HG03066 (cell line): ENCODE data around the gene TMCO4.

Experiments
- ATAC-seq: cut with Tn5 transposase; IDR thresholded peaks from one replicate; pipeline ENCODE4 v1.9.1; 2021; ENCODE audit warnings: low read depth; ENCODE audit not compliant: unreplicated experiment

Gene TMCO4

GRCh38 chr1:19728413-19729145, 71.1 kb downstream of the TMCO4 start:
- no peak for ATAC-seq

- no peak for ATAC-seq
These were observed 74.1 kb downstream of the TMCO4 start for GRCh38 chr1:19725606-19726005.

DNA sequence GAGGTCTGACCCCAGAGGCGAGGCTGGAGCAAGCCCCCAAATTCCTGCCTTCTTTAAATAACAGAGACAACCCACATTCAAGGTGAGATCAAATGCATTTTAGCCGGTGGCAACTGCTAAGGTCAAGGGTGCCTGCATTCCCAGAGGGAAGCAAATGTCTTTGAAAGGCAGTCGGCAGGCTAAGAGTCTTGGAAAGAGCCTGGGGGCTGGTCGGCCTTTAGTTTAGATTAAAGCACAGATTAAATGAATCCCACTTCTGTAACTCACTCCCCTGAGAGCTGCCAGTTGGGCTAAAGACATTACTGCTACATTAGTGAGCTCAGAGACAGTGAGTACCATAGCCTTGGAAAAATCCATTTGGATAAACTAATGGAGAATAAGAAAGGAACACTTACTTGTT, 75.8 kb downstream of the TMCO4 start:
- no peak for ATAC-seq

DNA sequence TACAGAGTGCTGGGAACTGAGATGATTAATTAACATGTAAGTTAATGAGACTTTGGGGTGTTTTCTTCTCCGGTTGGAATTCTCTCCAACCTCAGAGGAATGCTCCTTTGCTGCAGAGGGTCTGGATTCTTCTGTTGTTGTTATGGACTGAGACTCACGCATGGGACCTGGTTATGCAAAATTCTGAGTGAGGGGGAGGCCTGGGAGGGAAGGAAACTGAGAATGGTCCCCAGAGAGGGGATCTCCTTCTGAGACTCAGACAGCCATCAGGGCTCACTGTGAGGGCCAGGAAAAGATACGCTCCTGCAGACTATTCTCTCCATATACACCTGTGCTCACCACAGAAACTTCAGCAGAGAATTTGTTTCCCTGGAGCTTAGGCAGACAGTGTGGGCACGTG, 78.7 kb downstream of the TMCO4 start:
- no peak for ATAC-seq

- ATAC-seq = no peak
These were observed 79.5 kb downstream of the TMCO4 start for GRCh38 chr1:19720174-19720573.

- no peak for ATAC-seq
These were observed 82.2 kb downstream of the TMCO4 start for GRCh38 chr1:19717467-19717866.

DNA sequence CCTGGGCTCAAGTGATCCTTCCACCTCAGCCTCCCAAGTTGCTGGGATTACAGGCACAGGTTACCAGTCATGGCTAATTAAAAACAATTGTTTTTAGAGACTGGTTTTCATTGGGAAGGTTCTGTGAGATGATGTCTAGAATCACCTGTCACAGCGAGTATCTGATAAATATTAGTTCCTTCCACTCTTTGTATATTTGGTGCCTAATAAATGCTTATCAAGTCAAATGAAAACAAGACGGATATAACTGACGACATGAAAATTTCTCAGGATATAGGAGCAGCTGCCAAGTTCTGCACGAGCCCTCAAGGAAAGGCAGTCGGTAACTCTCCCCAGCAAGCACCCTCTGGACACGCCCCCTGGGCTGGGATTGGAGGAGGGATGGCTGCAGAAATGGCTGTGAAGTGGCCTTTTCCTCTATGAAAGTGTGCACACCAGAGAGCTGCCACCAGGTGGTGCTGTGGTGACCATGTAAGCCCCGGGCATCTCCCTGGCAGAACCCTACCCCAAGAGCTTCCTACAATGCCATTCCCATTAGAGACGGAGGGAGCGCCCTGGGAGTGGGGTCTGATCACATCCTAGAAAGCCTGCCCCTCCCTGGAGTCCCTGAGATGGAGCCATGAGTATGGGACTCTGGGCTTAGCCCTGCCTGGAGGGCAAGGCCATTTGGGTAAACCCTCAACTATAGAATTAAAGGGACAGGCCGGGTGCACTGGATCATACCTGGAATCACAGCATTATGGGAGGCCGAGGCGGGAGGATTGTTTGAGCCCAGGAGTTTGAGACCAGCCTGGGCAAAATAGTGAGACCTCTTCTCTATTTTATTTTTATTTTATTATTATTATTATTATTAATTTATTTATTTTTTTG, 84.1 kb downstream of the TMCO4 start:
- peak; percentile 47 for ATAC-seq

GRCh38 chr1:19712928-19713327, 86.8 kb downstream of the TMCO4 start:
- no peak for ATAC-seq

DNA sequence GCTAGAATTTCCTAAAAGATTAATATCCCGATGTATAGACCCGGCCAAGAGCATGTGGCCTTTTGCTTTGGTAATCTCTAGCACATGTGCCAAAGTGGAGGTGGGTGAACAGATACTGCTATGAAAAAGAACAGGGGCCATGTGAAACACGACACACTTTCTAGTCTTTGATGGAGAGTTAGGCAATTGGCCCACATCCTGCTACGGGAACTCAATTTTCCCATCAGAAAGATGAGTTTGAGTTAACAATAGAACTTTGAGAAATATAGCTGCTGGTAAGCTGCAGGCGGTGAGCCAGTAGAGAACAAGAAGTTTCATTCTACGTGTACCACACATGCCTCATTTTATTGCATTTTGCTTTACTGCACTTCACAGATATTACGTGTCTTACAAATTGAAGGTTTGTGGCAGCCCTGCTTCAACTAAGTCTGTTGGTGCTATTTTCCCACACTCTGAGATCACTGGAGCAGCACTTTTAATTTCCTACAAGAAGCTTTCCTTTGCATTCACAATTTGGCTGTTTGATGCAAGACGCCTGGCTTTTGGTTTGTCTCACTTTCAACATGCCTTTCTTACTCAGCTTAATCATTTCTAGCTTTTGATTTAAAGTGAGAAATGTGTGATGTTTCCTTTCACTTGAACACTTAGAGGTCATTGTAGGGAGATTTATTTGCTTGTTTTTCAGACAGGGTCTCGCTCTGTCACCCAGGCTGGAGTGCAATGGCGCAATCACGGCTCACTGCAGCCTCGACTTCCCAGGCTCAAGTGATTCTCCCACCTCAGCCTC, 88.7 kb downstream of the TMCO4 start:
- peak; percentile 54 for ATAC-seq

DNA sequence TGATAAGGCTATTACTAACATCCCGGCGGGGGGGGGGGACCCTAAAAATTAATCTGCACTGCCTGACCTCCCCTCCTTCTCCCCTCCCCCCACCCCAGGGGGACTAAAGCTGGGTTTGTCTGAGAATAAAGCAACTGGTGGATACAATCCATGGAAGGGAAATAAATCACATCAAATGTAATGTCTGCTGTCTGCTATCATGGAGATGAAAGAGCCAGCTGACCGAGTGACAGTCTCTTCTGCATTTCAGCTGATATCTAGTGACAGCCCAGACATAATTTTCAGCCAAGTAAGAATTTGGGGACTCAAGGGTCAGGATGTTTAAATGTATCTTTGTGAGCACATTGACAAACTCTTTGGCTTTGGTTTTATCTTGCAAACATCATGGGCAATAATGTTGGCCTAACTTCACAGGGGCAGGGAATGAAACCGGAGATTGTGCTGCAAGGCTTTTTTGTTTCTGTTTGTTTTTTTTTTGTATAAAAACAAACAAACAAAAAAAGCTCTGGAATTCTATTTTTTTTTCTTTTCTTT, 90.4 kb downstream of the TMCO4 start:
- no peak for ATAC-seq

GRCh38 chr1:19708567-19709110, 91.1 kb downstream of the TMCO4 start:
- ATAC-seq = no peak

GRCh38 chr1:19706136-19706535, 93.6 kb downstream of the TMCO4 start:
- no peak for ATAC-seq

- no peak for ATAC-seq
These were observed 94.3 kb downstream of the TMCO4 start for GRCh38 chr1:19705464-19705863.

DNA sequence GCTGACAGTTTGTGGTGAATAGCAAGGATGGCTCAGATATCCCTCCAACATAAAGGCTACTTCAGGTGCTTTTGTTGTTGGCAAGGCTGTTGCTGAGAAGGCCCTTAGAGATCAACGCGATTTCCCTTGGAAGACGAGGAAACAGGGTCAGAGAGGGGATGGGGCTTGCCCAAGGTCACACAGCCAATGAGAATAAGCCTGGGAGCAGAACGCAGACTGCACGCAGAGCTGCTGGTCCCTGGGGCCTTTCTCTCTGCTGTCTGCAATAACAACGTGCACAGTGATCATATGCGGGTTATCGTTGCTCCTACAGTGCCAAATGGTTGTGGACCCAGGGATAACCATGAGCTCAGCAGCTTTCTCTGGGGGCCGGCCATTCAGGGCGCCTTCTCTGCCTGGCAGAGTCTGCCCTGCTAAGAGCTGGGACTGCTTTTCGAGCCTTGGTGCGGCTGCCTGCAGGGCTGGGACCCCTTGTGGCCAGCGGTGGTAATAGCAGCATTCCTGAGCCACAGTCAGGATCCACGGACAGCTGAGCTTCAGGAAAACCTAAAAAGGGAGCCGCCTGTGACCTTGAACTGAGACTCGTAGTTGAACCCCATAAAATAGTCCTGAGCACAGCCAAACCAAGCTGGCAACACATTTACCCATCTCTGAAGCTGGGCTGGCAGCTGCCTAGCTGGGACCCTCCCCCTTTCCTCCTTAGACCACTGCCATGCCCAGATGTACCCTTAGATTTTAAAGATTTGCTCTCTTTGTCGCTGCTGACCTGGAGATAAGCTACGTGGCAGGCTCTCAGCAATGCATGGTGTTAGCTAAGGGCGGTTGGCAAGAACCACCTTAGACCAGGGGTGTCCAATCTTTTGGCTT, 95.2 kb downstream of the TMCO4 start:
- no peak for ATAC-seq

GRCh38 chr1:19703280-19703679, 96.4 kb downstream of the TMCO4 start:
- no peak for ATAC-seq

DNA sequence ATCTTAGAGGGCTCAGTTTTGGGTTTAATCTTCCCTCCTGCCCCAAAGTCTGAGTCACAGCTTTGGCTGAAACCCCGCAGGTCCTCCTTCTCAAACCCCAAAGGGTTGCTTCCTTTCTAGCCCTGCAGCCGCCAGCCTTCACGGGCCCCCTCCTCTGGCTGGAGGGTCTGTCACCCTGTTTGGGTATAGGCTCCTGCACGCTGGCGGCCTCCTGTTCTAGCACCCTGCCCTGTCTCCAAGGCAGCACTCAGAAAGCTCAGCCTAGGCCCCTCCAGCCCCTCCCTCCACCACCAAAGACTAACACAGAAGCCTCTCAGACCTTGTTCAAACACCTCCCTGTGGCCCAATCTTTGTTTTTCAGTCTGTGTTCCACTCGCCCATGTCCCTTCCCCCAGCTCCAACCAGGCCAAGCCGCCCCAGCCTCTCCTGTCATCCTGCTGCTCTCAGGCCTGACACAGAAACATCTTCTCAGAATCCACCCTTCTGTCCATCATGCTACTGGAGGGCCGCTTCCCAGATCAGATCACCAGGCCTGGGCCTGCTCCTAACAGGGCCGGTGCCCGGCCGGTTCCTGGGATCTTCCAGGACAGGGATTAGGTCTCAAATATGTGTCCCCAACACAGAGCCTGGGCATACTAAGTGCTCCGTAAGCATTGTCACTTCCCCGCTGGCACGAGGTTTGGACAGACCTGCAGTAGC, 99.5 kb downstream of the TMCO4 start:
- no peak for ATAC-seq

- ATAC-seq = no peak
These were observed 101.5 kb downstream of the TMCO4 start for GRCh38 chr1:19698181-19698580.

GRCh38 chr1:19696820-19697219, 102.9 kb downstream of the TMCO4 start:
- no peak for ATAC-seq

DNA sequence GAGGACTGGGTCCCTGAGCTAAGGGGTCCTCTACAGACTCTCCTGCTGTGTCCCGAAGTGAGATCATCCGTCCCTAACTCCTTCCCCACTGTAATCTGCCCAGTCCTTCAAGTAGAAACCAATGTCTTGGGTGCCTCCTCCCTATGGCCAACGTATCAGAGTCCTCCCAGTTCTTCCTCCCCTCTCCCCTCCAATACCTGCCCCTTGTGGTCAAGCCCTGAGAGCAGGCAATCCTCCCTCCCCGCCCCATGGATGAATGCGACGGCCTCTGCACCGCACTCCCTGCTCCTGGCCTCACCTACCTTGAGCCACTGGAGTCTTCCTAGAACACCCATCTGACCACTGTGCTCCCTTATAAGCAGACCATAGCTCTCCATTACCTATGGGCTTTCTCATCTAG, 103.9 kb downstream of the TMCO4 start:
- ATAC-seq = no peak
